B cell (primary cell): ENCODE measurements around the gene RASA3. TPM values are rescaled to one million over a fixed set of nuclear protein-coding genes. Genes with fewer than 3 reads are reported as not detected.

Experiments
- ATAC-seq: fragments of 200-7000 bp; cut with Tn5 transposase; one replicate; pipeline ENCODE4 v1.10.0; 2021; ENCODE audit warnings: low read depth, mild to moderate bottlenecking, moderate number of reproducible peaks, moderate library complexity
- CTCF ChIA-PET: fragments of 350-600 bp; sonication (Branson Sonifier 250); formaldehyde crosslinking; loops from one replicate; lab custom pipeline; 2021; ENCODE audit warnings: antibody characterized with exemption, inconsistent platforms; lab: Charles Lee
- POLR2A ChIA-PET: fragments of 350-600 bp; sonication (Branson Sonifier 250); formaldehyde crosslinking; loops from one replicate; lab custom pipeline; 2021; ENCODE audit warnings: antibody characterized with exemption; lab: Charles Lee
- DNase-seq: peaks from one replicate; pipeline ENCODE4 v3.0.0; 2013
- H2AFZ ChIP-seq: 2 replicates; pipeline ENCODE4 v1.6.1; 2012; ENCODE audit warnings: mild to moderate bottlenecking, low read depth, low read length; ENCODE audit not compliant: insufficient read depth, poor library complexity, severe bottlenecking
- H3K27ac ChIP-seq, 2 donors: 1 replicate in 1 of 2; 2 replicates in 1 of 2; pipeline ENCODE4 v1.5.1; 2012 to 2013; ENCODE audit warnings: low read length in 2 of 2, mild to moderate bottlenecking in 2 of 2, moderate library complexity in 1 of 2
- H3K27me3 ChIP-seq, 4 experiments: fragments of 200-600 bp in 1 of 4; sonication (generic) in 1 of 4; replicated peaks in 1 of 4; 1 replicate in 2 of 4; 2 replicates in 2 of 4; pipeline versions ENCODE4 v1.6.1 to v1.7.0; 2013 to 2016; ENCODE audit warnings: low read length in 3 of 4, mild to moderate bottlenecking in 2 of 4, mixed read lengths in 1 of 4, moderate library complexity in 1 of 4; ENCODE audit not compliant: insufficient read depth in 4 of 4, control insufficient read depth in 3 of 4; ENCODE audit errors: control extremely low read depth in 1 of 4
- H3K36me3 ChIP-seq, 2 experiments: replicated peaks in 1 of 2; 1 replicate in 1 of 2; 2 replicates in 1 of 2; pipeline versions ENCODE4 v1.6.1 to v1.7.1; 2013; ENCODE audit warnings: low read length in 1 of 2; ENCODE audit not compliant: insufficient read depth in 2 of 2, control insufficient read depth in 1 of 2; ENCODE audit errors: control extremely low read depth in 1 of 2, extremely low read depth in 1 of 2
- H3K4me1 ChIP-seq, 2 donors: fragments of 200-600 bp in 1 of 2; sonication (generic) in 1 of 2; 1 replicate in 1 of 2; 2 replicates in 1 of 2; pipeline versions ENCODE4 v1.5.1 to v1.6.1; 2013 to 2017; ENCODE audit warnings: low read length in 2 of 2; ENCODE audit not compliant: control insufficient read depth in 2 of 2, insufficient read depth in 2 of 2
- H3K4me2 ChIP-seq: replicated peaks from 2 replicates; pipeline ENCODE3; 2012; ENCODE audit warnings: mild to moderate bottlenecking, low read depth, low read length; ENCODE audit not compliant: poor library complexity, severe bottlenecking
- H3K4me3 ChIP-seq, 5 experiments: fragments of 200-600 bp in 1 of 5; sonication (generic) in 1 of 5; 1 replicate in 3 of 5; 2 replicates in 2 of 5; pipeline versions ENCODE4 v1.5.1 to v1.7.0; 2011 to 2016; ENCODE audit warnings: low read length in 4 of 5, mild to moderate bottlenecking in 4 of 5, low read depth in 2 of 5, control low read depth in 1 of 5, moderate library complexity in 1 of 5; ENCODE audit not compliant: insufficient read depth in 1 of 5; ENCODE audit errors: control extremely low read depth in 1 of 5, extremely low read depth in 1 of 5
- H3K79me2 ChIP-seq: fragments of 200-600 bp; sonication (generic); one replicate; pipeline ENCODE4 v1.6.0; 2016; ENCODE audit warnings: low read length; ENCODE audit not compliant: control insufficient read depth, insufficient read depth
- H3K9ac ChIP-seq: fragments of 200-600 bp; sonication (generic); 2 replicates; pipeline ENCODE4 v1.6.1; 2017; ENCODE audit warnings: mild to moderate bottlenecking, low read length, moderate library complexity
- H3K9me3 ChIP-seq, 3 donors: one replicate each; pipeline versions ENCODE4 v1.6.1 to v1.7.1; 2013; ENCODE audit warnings: low read length in 2 of 3; ENCODE audit not compliant: control insufficient read depth in 2 of 3, insufficient read depth in 1 of 3; ENCODE audit errors: control extremely low read depth in 1 of 3
- H4K20me1 ChIP-seq: 2 replicates; pipeline ENCODE4 v1.6.0; 2012; ENCODE audit warnings: mild to moderate bottlenecking, low read length; ENCODE audit not compliant: insufficient read depth, control insufficient read depth, poor library complexity, severe bottlenecking
- H3K27ac Mint-ChIP-seq: one replicate; pipeline ENCODE4 v1.8.0; 2021; ENCODE audit warnings: mixed read lengths
- H3K27me3 Mint-ChIP-seq: one replicate; pipeline ENCODE4 v1.8.0; 2021; ENCODE audit warnings: mixed read lengths
- H3K4me1 Mint-ChIP-seq: one replicate; pipeline ENCODE4 v1.8.0; 2021; ENCODE audit warnings: mixed read lengths
- H3K4me3 Mint-ChIP-seq: one replicate; pipeline ENCODE4 v1.8.0; 2021; ENCODE audit warnings: mixed read lengths
- H3K9me3 Mint-ChIP-seq: one replicate; pipeline ENCODE4 v1.8.0; 2022; ENCODE audit warnings: mixed read lengths; ENCODE audit not compliant: insufficient read depth
- CTCF ChIP-seq: fragments of 200-600 bp; IDR thresholded peaks from one replicate; pipeline ENCODE4 v1.8.0; 2022; ENCODE audit warnings: antibody characterized with exemption, mild to moderate bottlenecking
- EZH2 ChIP-seq: IDR thresholded peaks from 2 replicates; pipeline ENCODE4 v1.6.1; 2012; ENCODE audit warnings: borderline replicate concordance, low read depth, mild to moderate bottlenecking, moderate library complexity, low read length; ENCODE audit not compliant: insufficient read depth, poor library complexity, severe bottlenecking
- WGBS: methylation state at CpG from one replicate; pipeline ENCODE4 v1.1.5; 2013; ENCODE audit warnings: missing lambda C conversion rate; ENCODE audit not compliant: insufficient coverage; 5-methylcytosine and 5-hydroxymethylcytosine counted together
- intact Hi-C: fragments of 100-400 bp; cut with micrococcal nuclease; formaldehyde crosslinking; loops from one replicate; pipeline ENCODE4 v1.10.0; 2022
- polyA plus RNA-seq: library from polyadenylated mRNA; depleted of rRNA; stranded (reverse); fragments of >200 nt; gene quantifications from 2 replicates; pipeline ENCODE4 v1.2.3, GENCODE V29; 2012
- total RNA-seq, 2 donors: library from RNA; stranded (reverse); fragments of 120-200 nt in 1 of 2; gene quantifications; 1 replicate in 1 of 2; 2 replicates in 1 of 2; pipeline versions ENCODE4 v1.2.3 to v1.2.4, GENCODE V29; 2013 to 2022

RASA3 gene
- total and polyA plus RNA-seq, 2 donors (not counting 1 experiment from before 2014, with no cell fraction given) = 54.2 to 87.4 TPM

- no peaks in the 10 kb centered on the region for H3K9me3 Mint-ChIP-seq
- H3K27me3 ChIP-seq = no peaks in the 10 kb centered on the region
- peaks cover 0 to 56% of the 10 kb centered on the region in 2 experiments for H3K36me3 ChIP-seq
- ChIA-PET CTCF (no interaction called here), POLR2A (no interaction called here)
- peak overlapping the region; percentile 41 for H3K27ac Mint-ChIP-seq
- no peak overlapping the region for H3K9ac ChIP-seq
- DNase-seq (no peak), ATAC-seq (no peak)
- intact Hi-C loops = no loop called here
- H3K9me3 ChIP-seq = peaks cover 0 to 10% (median 0%) of the 10 kb centered on the region in 3 donors
- no peaks in the 10 kb centered on the region for H3K4me1 Mint-ChIP-seq
- WGBS = 97% methylated on average over 12 of the region's 15 CpGs
- no peak overlapping the region for H2AFZ ChIP-seq
- H4K20me1 ChIP-seq = peaks cover 12% of the 10 kb centered on the region
- TF ChIP-seq CTCF (no peak), EZH2 (no peak)
- H3K79me2 ChIP-seq = no peaks in the 10 kb centered on the region
- H3K4me1 ChIP-seq = no peaks in the 10 kb centered on the region
- H3K4me2 ChIP-seq = no peak overlapping the region
- no peak overlapping the region for H3K4me3 ChIP-seq
- H3K27ac ChIP-seq = no peak overlapping the region
- no peak overlapping the region for H3K4me3 Mint-ChIP-seq
- H3K27me3 Mint-ChIP-seq = no peaks in the 10 kb centered on the region
Measured at GRCh38 chr13:113975416-113975815, 157.0 kb downstream of the RASA3 start.

- DNase-seq (no peak), ATAC-seq (no peak)
- H3K4me2 ChIP-seq = no peak overlapping the region
- intact Hi-C loops = no loop called here
- H3K4me3 ChIP-seq = no peak overlapping the region
- no peaks in the 10 kb centered on the region for H3K79me2 ChIP-seq
- H3K9me3 ChIP-seq = peaks cover 0 to 2% (median 0%) of the 10 kb centered on the region in 3 donors
- H3K27ac Mint-ChIP-seq = no peak overlapping the region
- H3K4me1 ChIP-seq = no peaks in the 10 kb centered on the region
- H3K9ac ChIP-seq = no peak overlapping the region
- H4K20me1 ChIP-seq = peaks cover 12% of the 10 kb centered on the region
- peaks cover 0 to 48% of the 10 kb centered on the region in 2 experiments for H3K36me3 ChIP-seq
- no peak overlapping the region for H3K4me3 Mint-ChIP-seq
- H3K27me3 ChIP-seq = no peaks in the 10 kb centered on the region
- no peaks in the 10 kb centered on the region for H3K27me3 Mint-ChIP-seq
- no peak overlapping the region for H2AFZ ChIP-seq
- H3K27ac ChIP-seq = no peak overlapping the region
- H3K9me3 Mint-ChIP-seq = no peaks in the 10 kb centered on the region
- no peaks in the 10 kb centered on the region for H3K4me1 Mint-ChIP-seq
- ChIA-PET CTCF (no interaction called here), POLR2A (no interaction called here)
- no peak for TF ChIP-seq CTCF
- TF ChIP-seq EZH2 = no peak
- WGBS = 96% methylated on average over 48 of the region's 56 CpGs
Measured at GRCh38 chr13:113974304-113975281, 157.8 kb downstream of the RASA3 start.
